MM.1S (cell line): Measurements from ENCODE around the gene DUOX2.

Experiments
- DNase-seq: peaks from one replicate; pipeline ENCODE4 v3.0.0-alpha.2; 2015
- H2AFZ ChIP-seq: fragments of 300-600 bp; sonication (generic); 2 replicates; pipeline ENCODE4 v1.6.0; 2016; ENCODE audit warnings: antibody characterized with exemption, low read length
- H3F3A ChIP-seq: fragments of 300-600 bp; sonication (generic); 2 replicates; pipeline ENCODE4 v1.6.1; 2016; ENCODE audit warnings: mild to moderate bottlenecking, antibody characterized with exemption, low read length, moderate library complexity, mixed read lengths; ENCODE audit not compliant: insufficient read depth
- H3K27ac ChIP-seq: fragments of 300-600 bp; sonication (generic); 2 replicates; pipeline ENCODE4 v1.5.1; 2016; ENCODE audit warnings: mild to moderate bottlenecking, low read length
- H3K27me3 ChIP-seq: fragments of 300-600 bp; sonication (generic); replicated peaks from 2 replicates; pipeline ENCODE4 v1.6.0; 2016; ENCODE audit warnings: low read length; ENCODE audit not compliant: insufficient read depth
- H3K36me3 ChIP-seq: fragments of 300-600 bp; sonication (generic); replicated peaks from 2 replicates; pipeline ENCODE4 v1.6.1; 2016; ENCODE audit warnings: mild to moderate bottlenecking, low read length, mixed read lengths; ENCODE audit not compliant: insufficient read depth
- H3K4me1 ChIP-seq: fragments of 300-600 bp; sonication (generic); 2 replicates; pipeline ENCODE4 v1.6.1; 2016; ENCODE audit warnings: low read length, mixed read lengths
- H3K4me2 ChIP-seq: fragments of 300-600 bp; sonication (generic); 2 replicates; pipeline ENCODE4 v1.6.0; 2016; ENCODE audit warnings: low read depth, low read length
- H3K4me3 ChIP-seq: fragments of 300-600 bp; sonication (generic); 2 replicates; pipeline ENCODE4 v1.5.1; 2016; ENCODE audit warnings: low read length, mixed read lengths
- H3K79me2 ChIP-seq: fragments of 300-600 bp; sonication (generic); 2 replicates; pipeline ENCODE4 v1.6.1; 2016; ENCODE audit warnings: mixed run types, low read length, mixed read lengths
- H3K9ac ChIP-seq: fragments of 300-600 bp; sonication (generic); 2 replicates; pipeline ENCODE4 v1.6.1; 2016; ENCODE audit warnings: low read length, mixed read lengths
- H3K9me2 ChIP-seq: fragments of 300-600 bp; sonication (generic); replicated peaks from 2 replicates; pipeline ENCODE4 v1.6.1; 2016; ENCODE audit warnings: mild to moderate bottlenecking, low read length, mixed read lengths; ENCODE audit not compliant: insufficient read depth
- H3K9me3 ChIP-seq: fragments of 300-600 bp; sonication (generic); replicated peaks from 2 replicates; pipeline ENCODE4 v1.6.1; 2016; ENCODE audit warnings: mild to moderate bottlenecking, low read length, mixed read lengths; ENCODE audit not compliant: insufficient read depth
- H4K20me1 ChIP-seq: fragments of 300-600 bp; sonication (generic); 2 replicates; pipeline ENCODE4 v1.6.1; 2016; ENCODE audit warnings: mild to moderate bottlenecking, low read length, moderate library complexity, mixed read lengths; ENCODE audit not compliant: insufficient read depth
- CTCF ChIP-seq: fragments of 300-600 bp; sonication (generic); IDR thresholded peaks from 2 replicates; pipeline ENCODE4 v1.5.1; 2016; ENCODE audit warnings: antibody characterized with exemption, low read length, mixed read lengths
- EZH2 ChIP-seq: fragments of 300-600 bp; sonication (generic); optimal IDR thresholded peaks from 2 replicates; pipeline ENCODE3; 2017; ENCODE audit warnings: low read depth, mild to moderate bottlenecking, antibody characterized with exemption, low read length, mixed read lengths
- EZH2phosphoT487 ChIP-seq: fragments of 300-600 bp; sonication (generic); IDR thresholded peaks from 2 replicates; pipeline ENCODE4 v1.6.1; 2018; ENCODE audit warnings: antibody characterized with exemption, low read length

The DUOX2 gene

GRCh38 chr15:45114076-45114750 lies at the start of gene DUOX2, which contains the start of gene DUOXA2:
Gene DUOX2, minus strand, starts transcription at chr15:45114172. Its CDS starts 761 bp downstream, at chr15:45113411.
Gene DUOXA2, plus strand, starts transcription at chr15:45114326. Its CDS starts 280 bp downstream, at chr15:45114606.
- H3K4me1 ChIP-seq: no peaks in the 10 kb centered on the region
- no peaks in the 10 kb centered on the region for H3F3A ChIP-seq
- no peaks in the 10 kb centered on the region for H3K9me2 ChIP-seq
- H3K4me3 ChIP-seq: peak within 1 kb of the TSS; percentile 24
- TF ChIP-seq CTCF: no peak
- TF ChIP-seq EZH2phosphoT487: no peak
- no peak for TF ChIP-seq EZH2
- no peaks in the 10 kb centered on the region for H3K9me3 ChIP-seq
- no peaks in the 10 kb centered on the region for H4K20me1 ChIP-seq
- H3K9ac ChIP-seq: no peak within 1 kb of the TSS
- H3K27me3 ChIP-seq: peaks cover 61% of the 10 kb centered on the region
- H3K27ac ChIP-seq: no peak within 1 kb of the TSS
- H3K36me3 ChIP-seq: no peaks in the 10 kb centered on the region
- 0 out of 2 replicates have a peak within 1 kb of the TSS, but pooled peaks have one; percentile 22 for H2AFZ ChIP-seq
- peak within 1 kb of the TSS; percentile 48; the same call in 1 of the 2 replicates for H3K4me2 ChIP-seq
- H3K79me2 ChIP-seq: no peaks in the 10 kb centered on the region
- DNase-seq: peak; percentile 31

GRCh38 chr15:45163508-45163856 lies 49.5 kb upstream of the DUOX2 start:
- Histone ChIP-seq H4K20me1 (no peaks in the 10 kb centered on the region), H3K4me2 (no peak overlapping the region), H3F3A (0 out of 2 replicates have a peak, but pooled peaks cover 3% of the 10 kb centered on the region), H3K27me3 (no peaks in the 10 kb centered on the region), H3K27ac (no peak overlapping the region), H3K4me3 (no peak overlapping the region), H3K9me2 (no peaks in the 10 kb centered on the region), H2AFZ (no peak overlapping the region), H3K79me2 (peaks cover 3% of the 10 kb centered on the region; the same call in 1 of the 2 replicates), H3K9ac (no peak overlapping the region), H3K4me1 (no peaks in the 10 kb centered on the region), H3K36me3 (no peaks in the 10 kb centered on the region), H3K9me3 (no peaks in the 10 kb centered on the region)
- no peak for TF ChIP-seq CTCF
- no peak for TF ChIP-seq EZH2
- TF ChIP-seq EZH2phosphoT487: no peak
- no peak for DNase-seq

- H3K27ac ChIP-seq: no peak overlapping the region
- no peaks in the 10 kb centered on the region for H3K9me3 ChIP-seq
- H3K4me1 ChIP-seq: no peaks in the 10 kb centered on the region
- H3F3A ChIP-seq: 0 out of 2 replicates have a peak, but pooled peaks cover 3% of the 10 kb centered on the region
- H3K4me2 ChIP-seq: no peak overlapping the region
- H3K79me2 ChIP-seq: peaks cover 3% of the 10 kb centered on the region; the same call in 1 of the 2 replicates
- H3K27me3 ChIP-seq: no peaks in the 10 kb centered on the region
- no peak overlapping the region for H3K9ac ChIP-seq
- H3K9me2 ChIP-seq: no peaks in the 10 kb centered on the region
- H4K20me1 ChIP-seq: no peaks in the 10 kb centered on the region
- H3K4me3 ChIP-seq: no peak overlapping the region
- H2AFZ ChIP-seq: no peak overlapping the region
- TF ChIP-seq CTCF (peak; percentile 92), EZH2phosphoT487 (no peak), EZH2 (no peak)
- DNase-seq: peak; percentile 76
- H3K36me3 ChIP-seq: no peaks in the 10 kb centered on the region
Measured at GRCh38 chr15:45162771-45163507, 49.0 kb upstream of the DUOX2 start.
